T-cell (primary cell): ENCODE data around the gene HAO2. TPM values are rescaled to one million over a fixed set of nuclear protein-coding genes. Genes with fewer than 3 reads are reported as not detected.

Experiments used
- ATAC-seq, 4 experiments: fragments of 200-7000 bp in 3 of 4; fragments of 150-1000 bp in 1 of 4; cut with Tn5 transposase; replicated peaks in 1 of 4; 1 replicate in 3 of 4; 2 replicates in 1 of 4; pipeline ENCODE4 v1.10.0; 2021; ENCODE audit warnings: moderate library complexity in 3 of 4, mild to moderate bottlenecking in 2 of 4, moderate number of reproducible peaks in 1 of 4
- CTCF ChIA-PET, 2 donors: fragments of 300-600 bp; sonication (Branson Sonifier 250); formaldehyde crosslinking; loops; one replicate each; lab custom pipeline; 2022; ENCODE audit warnings: antibody characterized with exemption in 2 of 2; lab: Charles Lee
- POLR2A ChIA-PET, 2 donors: fragments of 300-600 bp; sonication (Branson Sonifier 250); formaldehyde crosslinking; loops; one replicate each; lab custom pipeline; 2022; ENCODE audit warnings: antibody characterized with exemption in 2 of 2; lab: Charles Lee
- DNase-seq, 35 experiments: peaks; one replicate each; pipeline versions ENCODE4 v3.0.0 to v3.0.0-alpha.2; 2013 to 2023
- H3K27ac ChIP-seq: one replicate; pipeline ENCODE4 v1.5.1; 2013; ENCODE audit warnings: low read length
- H3K27me3 ChIP-seq, 2 experiments: replicated peaks in 1 of 2; 1 replicate in 1 of 2; 2 replicates in 1 of 2; pipeline versions ENCODE4 v1.6.1 to v1.7.0; 2013; ENCODE audit warnings: low read length in 1 of 2, mixed read lengths in 1 of 2; ENCODE audit not compliant: control insufficient read depth in 2 of 2, insufficient read depth in 2 of 2; ENCODE audit errors: extremely low read depth in 1 of 2
- H3K36me3 ChIP-seq, 2 donors: 1 replicate in 1 of 2; 2 replicates in 1 of 2; pipeline versions ENCODE4 v1.6.1 to v1.7.0; 2013; ENCODE audit warnings: low read length in 1 of 2; ENCODE audit not compliant: control insufficient read depth in 2 of 2, insufficient read depth in 1 of 2; ENCODE audit errors: extremely low read depth in 1 of 2
- H3K4me1 ChIP-seq, 2 experiments: 1 replicate in 1 of 2; 2 replicates in 1 of 2; pipeline versions ENCODE4 v1.6.1 to v1.7.0; 2013; ENCODE audit warnings: low read length in 2 of 2, mixed read lengths in 1 of 2; ENCODE audit not compliant: insufficient read depth in 2 of 2, control insufficient read depth in 1 of 2; ENCODE audit errors: extremely low read depth in 1 of 2
- H3K4me3 ChIP-seq, 2 donors: 1 replicate in 1 of 2; 2 replicates in 1 of 2; pipeline versions ENCODE4 v1.5.1 to v1.7.0; 2013; ENCODE audit warnings: mild to moderate bottlenecking in 2 of 2, low read length in 1 of 2, moderate library complexity in 1 of 2; ENCODE audit not compliant: control insufficient read depth in 1 of 2; ENCODE audit errors: extremely low read depth in 1 of 2
- H3K9me3 ChIP-seq: 2 replicates; pipeline ENCODE4 v1.7.0; 2013
- H3K27ac Mint-ChIP-seq, 2 donors: one replicate each; pipeline ENCODE4 v1.8.0; 2020 to 2021; ENCODE audit warnings: mild to moderate bottlenecking in 2 of 2, mixed read lengths in 2 of 2
- H3K27me3 Mint-ChIP-seq, 2 donors: one replicate each; pipeline ENCODE4 v1.8.0; 2021 to 2022; ENCODE audit warnings: mixed read lengths in 2 of 2
- H3K36me3 Mint-ChIP-seq: one replicate; pipeline ENCODE4 v1.8.0; 2021; ENCODE audit warnings: mixed read lengths
- H3K4me1 Mint-ChIP-seq, 3 donors: one replicate each; pipeline ENCODE4 v1.8.0; 2020 to 2022; ENCODE audit warnings: mixed read lengths in 3 of 3, mild to moderate bottlenecking in 1 of 3
- H3K4me3 Mint-ChIP-seq, 3 donors: one replicate each; pipeline ENCODE4 v1.8.0; 2020 to 2022; ENCODE audit warnings: mild to moderate bottlenecking in 3 of 3, mixed read lengths in 3 of 3, moderate library complexity in 3 of 3
- H3K9me3 Mint-ChIP-seq, 3 donors: one replicate each; pipeline ENCODE4 v1.8.0; 2020 to 2022; ENCODE audit warnings: mixed read lengths in 3 of 3
- WGBS: methylation state at CpG from one replicate; pipeline ENCODE4 v1.1.5; 2013; ENCODE audit warnings: missing lambda C conversion rate; ENCODE audit not compliant: insufficient coverage; 5-methylcytosine and 5-hydroxymethylcytosine counted together
- total RNA-seq, 35 experiments: library from RNA in 6 of 35; stranded (reverse) in 6 of 35; fragments of 120-200 nt in 1 of 35; gene quantifications; one replicate each; pipeline versions ENCODE4 v1.2.1 to v1.2.4 and lab custom pipeline; 2013 to 2026

HAO2 gene
- total RNA-seq, 5 donors from 2014 or later (not counting 1 experiment from before 2014, with no cell fraction given), result not detected

- no peak overlapping the region for H3K27ac ChIP-seq
- CTCF ChIA-PET, result no interaction called here
- Mint-ChIP-seq H3K27ac (no peak overlapping the region), H3K27me3 (peaks cover 3 to 16% of the 10 kb centered on the region in 2 donors), H3K4me1 (no peaks in the 10 kb centered on the region), H3K4me3 (no peak overlapping the region), H3K9me3 (peaks cover 0 to 7% (median 6%) of the 10 kb centered on the region in 3 donors), H3K36me3 (no peaks in the 10 kb centered on the region)
- 94% methylated on average over 4 of the region's 4 CpGs for WGBS
- DNase-seq, result no peak
- H3K36me3 ChIP-seq, result no peaks in the 10 kb centered on the region
- peaks cover 0 to 9% of the 10 kb centered on the region in 2 experiments for H3K27me3 ChIP-seq
- ATAC-seq, result no peak
- POLR2A ChIA-PET, result no interaction called here
- H3K9me3 ChIP-seq, result no peaks in the 10 kb centered on the region
- H3K4me1 ChIP-seq, result no peaks in the 10 kb centered on the region
- H3K4me3 ChIP-seq, result no peak overlapping the region
These were observed 9.9 kb upstream of the HAO2 start for GRCh38 chr1:119358636-119359035.

GRCh38 chr1:119359730-119360129 lies 8.9 kb upstream of the HAO2 start:
- H3K27me3 Mint-ChIP-seq, result peaks cover 7 to 21% of the 10 kb centered on the region in 2 donors
- no peak for ATAC-seq
- DNase-seq, result no peak
- H3K4me1 Mint-ChIP-seq, result no peaks in the 10 kb centered on the region
- no peak overlapping the region for H3K4me3 Mint-ChIP-seq
- Histone ChIP-seq H3K27ac (no peak overlapping the region), H3K4me1 (no peaks in the 10 kb centered on the region), H3K4me3 (no peak overlapping the region), H3K36me3 (no peaks in the 10 kb centered on the region), H3K27me3 (peaks cover 0 to 9% of the 10 kb centered on the region in 2 experiments), H3K9me3 (no peaks in the 10 kb centered on the region)
- CTCF ChIA-PET, result no interaction called here
- no peak overlapping the region for H3K27ac Mint-ChIP-seq
- no peaks in the 10 kb centered on the region for H3K36me3 Mint-ChIP-seq
- no CpG with 5 or more reads among the region's 4 CpGs for WGBS
- peaks cover 0 to 7% (median 6%) of the 10 kb centered on the region in 3 donors for H3K9me3 Mint-ChIP-seq
- POLR2A ChIA-PET, result interaction anchor here in 1 of 2 donors (0.6 kb wide), 1 partner anchor 313 kb away, joined by 3 read pairs; no protein-coding TSS in a partner anchor

DNA sequence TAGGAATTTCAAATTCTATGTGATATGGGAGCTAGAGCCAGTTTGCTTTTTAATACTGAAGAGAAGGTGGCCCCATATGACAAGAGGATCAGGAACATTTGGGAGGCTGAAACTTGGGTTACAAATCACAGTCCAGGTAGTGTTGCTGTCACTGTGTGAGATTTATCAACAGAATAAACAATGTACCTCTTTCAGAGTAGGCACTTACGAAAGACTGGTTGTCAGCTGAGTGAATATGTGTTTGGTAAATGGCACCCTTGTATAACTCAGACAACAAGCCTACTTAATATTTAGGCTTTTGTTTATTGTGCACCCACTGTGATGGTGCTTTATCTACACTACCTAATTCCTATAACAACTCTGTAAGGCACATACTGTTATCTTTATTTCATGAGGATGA lies 7.4 kb upstream of the HAO2 start:
- Histone ChIP-seq H3K9me3 (no peaks in the 10 kb centered on the region), H3K36me3 (no peaks in the 10 kb centered on the region), H3K27me3 (peaks cover 0 to 9% of the 10 kb centered on the region in 2 experiments), H3K4me1 (no peaks in the 10 kb centered on the region), H3K4me3 (no peak overlapping the region), H3K27ac (no peak overlapping the region)
- peaks cover 6 to 11% of the 10 kb centered on the region in 2 donors for H3K27me3 Mint-ChIP-seq
- ChIA-PET POLR2A (no interaction called here), CTCF (no interaction called here)
- no peak overlapping the region for H3K27ac Mint-ChIP-seq
- WGBS, result no CpG with 5 or more reads among the region's 1 CpG
- peaks cover 0 to 5% (median 2%) of the 10 kb centered on the region in 3 donors for H3K9me3 Mint-ChIP-seq
- no peaks in the 10 kb centered on the region for H3K4me1 Mint-ChIP-seq
- ATAC-seq (no peak), DNase-seq (no peak)
- no peak overlapping the region for H3K4me3 Mint-ChIP-seq
- no peaks in the 10 kb centered on the region for H3K36me3 Mint-ChIP-seq

GRCh38 chr1:119361620-119362344 lies 6.8 kb upstream of the HAO2 start:
- no peaks in the 10 kb centered on the region for H3K4me1 ChIP-seq
- no peaks in the 10 kb centered on the region for H3K36me3 ChIP-seq
- H3K27me3 ChIP-seq, result peaks cover 2 to 9% of the 10 kb centered on the region in 2 experiments
- DNase-seq (no peak), ATAC-seq (no peak)
- Mint-ChIP-seq H3K4me1 (no peaks in the 10 kb centered on the region), H3K27me3 (peaks cover 8 to 10% of the 10 kb centered on the region in 2 donors), H3K9me3 (no peaks in the 10 kb centered on the region), H3K36me3 (no peaks in the 10 kb centered on the region), H3K4me3 (no peak overlapping the region), H3K27ac (no peak overlapping the region)
- WGBS, result 100% methylated on average over 1 of the region's 4 CpGs
- H3K27ac ChIP-seq, result no peak overlapping the region
- H3K4me3 ChIP-seq, result no peak overlapping the region
- ChIA-PET POLR2A (no interaction called here), CTCF (no interaction called here)
- H3K9me3 ChIP-seq, result no peaks in the 10 kb centered on the region

DNA sequence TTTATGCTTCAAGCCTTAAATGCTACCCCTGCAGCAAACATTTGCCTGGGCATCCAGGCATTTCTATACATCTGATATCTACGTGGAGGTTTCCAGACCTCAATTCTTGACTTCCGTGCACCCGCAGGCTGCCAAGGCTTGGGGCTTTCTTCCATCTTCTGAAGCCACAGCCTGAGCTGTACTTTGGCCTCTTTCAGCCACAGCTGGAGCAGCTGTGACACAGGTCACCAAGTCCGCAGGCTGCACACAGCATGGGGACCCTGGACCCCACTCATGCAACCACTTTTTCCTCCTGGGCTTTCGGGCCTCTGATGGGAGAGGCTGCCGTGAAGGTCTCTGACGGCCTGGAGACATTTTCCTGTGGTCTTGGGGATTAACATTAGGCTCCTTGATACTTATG lies 5.4 kb upstream of the HAO2 start:
- no peaks in the 10 kb centered on the region for H3K4me1 ChIP-seq
- peaks cover 2 to 6% of the 10 kb centered on the region in 2 experiments for H3K27me3 ChIP-seq
- ATAC-seq, result no peak
- 92% methylated on average over 4 of the region's 7 CpGs for WGBS
- ChIA-PET POLR2A (no interaction called here), CTCF (no interaction called here)
- DNase-seq, result no peak
- Mint-ChIP-seq H3K4me1 (no peaks in the 10 kb centered on the region), H3K36me3 (no peaks in the 10 kb centered on the region), H3K9me3 (no peaks in the 10 kb centered on the region), H3K27ac (no peak overlapping the region), H3K4me3 (no peak overlapping the region), H3K27me3 (peaks cover 13 to 17% of the 10 kb centered on the region in 2 donors)
- no peaks in the 10 kb centered on the region for H3K9me3 ChIP-seq
- H3K4me3 ChIP-seq, result no peak overlapping the region
- no peak overlapping the region for H3K27ac ChIP-seq
- H3K36me3 ChIP-seq, result no peaks in the 10 kb centered on the region

DNA sequence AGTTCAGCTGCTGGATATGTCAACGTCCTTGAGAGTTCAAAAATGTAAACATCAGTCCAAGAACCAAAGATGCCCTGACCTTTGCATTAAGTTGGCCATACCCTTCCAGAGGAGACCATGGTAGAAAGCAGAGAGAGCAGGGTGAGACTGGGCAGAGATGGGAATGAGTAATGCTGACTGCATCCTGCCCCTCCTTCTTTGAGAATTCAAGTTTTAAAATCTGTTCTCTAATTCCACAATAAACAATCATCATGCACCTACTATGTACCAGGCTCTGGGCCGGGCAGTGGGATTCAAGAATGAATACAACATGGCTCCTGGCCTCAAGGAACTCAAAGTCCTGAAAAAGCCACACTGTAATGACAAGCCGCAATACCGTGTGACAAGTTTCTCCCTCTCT lies 3.9 kb upstream of the HAO2 start:
- no peak for DNase-seq
- Mint-ChIP-seq H3K4me3 (no peak overlapping the region), H3K36me3 (no peaks in the 10 kb centered on the region), H3K9me3 (no peaks in the 10 kb centered on the region), H3K27me3 (peaks cover 18 to 23% of the 10 kb centered on the region in 2 donors), H3K4me1 (no peaks in the 10 kb centered on the region), H3K27ac (no peak overlapping the region)
- ChIA-PET POLR2A (no interaction called here), CTCF (no interaction called here)
- H3K36me3 ChIP-seq, result no peaks in the 10 kb centered on the region
- H3K27ac ChIP-seq, result no peak overlapping the region
- WGBS, result 40% methylated on average over 2 of the region's 4 CpGs
- no peaks in the 10 kb centered on the region for H3K9me3 ChIP-seq
- H3K4me3 ChIP-seq, result no peak overlapping the region
- H3K4me1 ChIP-seq, result no peaks in the 10 kb centered on the region
- no peak for ATAC-seq
- peaks cover 2 to 3% of the 10 kb centered on the region in 2 experiments for H3K27me3 ChIP-seq
